ENCODE measurements around the gene RASSF5.

GRCh38 chr1:206514813-206515387 is 7.6 kb downstream of the RASSF5 start:
- TF ChIP-seq CTCF (IDR thresholded peaks at IDR 0.05; ENCODE audit: poor library complexity, severe bottlenecking) (no peak), EP300 (conservative IDR thresholded peaks at IDR 0.05; ENCODE audit: poor library complexity, severe bottlenecking) (no peak)

Measured in neural cell (in vitro differentiated cells).